ENCODE results near the gene RIPOR3.

The RIPOR3 gene

DNA sequence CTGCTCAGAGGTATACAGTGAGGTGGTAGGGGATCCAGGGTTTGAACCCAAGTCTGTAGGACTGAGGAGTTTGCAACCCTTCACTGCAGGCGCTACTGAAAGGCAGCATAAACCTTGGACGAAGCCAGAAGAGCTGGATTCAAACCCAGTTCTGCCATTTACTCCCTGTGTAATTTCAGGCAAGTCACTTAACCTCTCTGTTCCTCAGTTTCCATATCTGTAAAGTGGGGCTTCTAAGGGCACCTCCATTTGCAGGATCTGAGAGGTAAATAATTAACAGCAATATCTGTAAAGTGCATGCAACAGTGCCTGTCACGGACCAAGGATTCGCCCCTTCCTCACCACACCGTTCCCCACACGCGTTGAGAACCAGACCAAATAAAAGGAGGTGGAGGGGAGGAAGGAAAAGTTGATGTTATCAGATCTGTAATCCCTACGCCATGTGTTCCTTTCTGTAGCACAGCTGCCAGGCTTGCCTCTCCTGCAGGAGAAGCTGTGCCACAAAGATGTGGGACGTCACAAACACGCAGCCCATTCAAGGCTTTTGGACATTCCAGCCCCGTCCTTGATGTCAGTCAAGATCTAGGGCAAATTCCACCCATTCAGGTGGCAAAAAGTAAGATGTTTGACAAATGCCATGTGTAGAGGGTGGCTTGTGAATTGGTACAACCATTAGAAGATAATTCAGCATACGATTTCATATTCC, 9.8 kb downstream of the RIPOR3 start:
- no peak overlapping the region for H2AFZ ChIP-seq (ENCODE audit: low read depth, low read length, severe bottlenecking)
- no peaks in the 10 kb centered on the region for H3K9me2 ChIP-seq (replicated peaks; ENCODE audit: insufficient read depth, low read length)
- no peaks in the 10 kb centered on the region for H4K20me1 ChIP-seq (ENCODE audit: low read depth, low read length)
- no peak overlapping the region for H3K4me2 ChIP-seq (ENCODE audit: low read depth, low read length, poor library complexity, severe bottlenecking)
- H3K4me3 ChIP-seq (ENCODE audit: insufficient read depth, low read length, poor library complexity, severe bottlenecking): no peak overlapping the region
- H3K79me2 ChIP-seq (ENCODE audit: insufficient read depth, low read length): no peaks in the 10 kb centered on the region
- H3F3A ChIP-seq (ENCODE audit: insufficient read depth): no peaks in the 10 kb centered on the region
- no peaks in the 10 kb centered on the region for H3K36me3 ChIP-seq (ENCODE audit: low read length)
- no peak overlapping the region for H3K27ac ChIP-seq (ENCODE audit: low read depth, low read length)
- TF ChIP-seq, protein P1, sequence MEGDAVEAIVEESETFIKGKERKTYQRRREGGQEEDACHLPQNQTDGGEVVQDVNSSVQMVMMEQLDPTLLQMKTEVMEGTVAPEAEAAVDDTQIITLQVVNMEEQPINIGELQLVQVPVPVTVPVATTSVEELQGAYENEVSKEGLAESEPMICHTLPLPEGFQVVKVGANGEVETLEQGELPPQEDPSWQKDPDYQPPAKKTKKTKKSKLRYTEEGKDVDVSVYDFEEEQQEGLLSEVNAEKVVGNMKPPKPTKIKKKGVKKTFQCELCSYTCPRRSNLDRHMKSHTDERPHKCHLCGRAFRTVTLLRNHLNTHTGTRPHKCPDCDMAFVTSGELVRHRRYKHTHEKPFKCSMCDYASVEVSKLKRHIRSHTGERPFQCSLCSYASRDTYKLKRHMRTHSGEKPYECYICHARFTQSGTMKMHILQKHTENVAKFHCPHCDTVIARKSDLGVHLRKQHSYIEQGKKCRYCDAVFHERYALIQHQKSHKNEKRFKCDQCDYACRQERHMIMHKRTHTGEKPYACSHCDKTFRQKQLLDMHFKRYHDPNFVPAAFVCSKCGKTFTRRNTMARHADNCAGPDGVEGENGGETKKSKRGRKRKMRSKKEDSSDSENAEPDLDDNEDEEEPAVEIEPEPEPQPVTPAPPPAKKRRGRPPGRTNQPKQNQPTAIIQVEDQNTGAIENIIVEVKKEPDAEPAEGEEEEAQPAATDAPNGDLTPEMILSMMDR (IDR thresholded peaks at IDR 0.05; ENCODE audit: insufficient read depth, low read length, poor library complexity, severe bottlenecking): no peak
- TF ChIP-seq EZH2phosphoT487 (conservative IDR thresholded peaks at IDR 0.05; ENCODE audit: low read length): no peak
- no peaks in the 10 kb centered on the region for H3K9me3 ChIP-seq (ENCODE audit: insufficient read depth, low read length)
- no peak overlapping the region for H3K9ac ChIP-seq (ENCODE audit: low read length)
- H3K27me3 ChIP-seq (ENCODE audit: low read length): no peaks in the 10 kb centered on the region

DNA sequence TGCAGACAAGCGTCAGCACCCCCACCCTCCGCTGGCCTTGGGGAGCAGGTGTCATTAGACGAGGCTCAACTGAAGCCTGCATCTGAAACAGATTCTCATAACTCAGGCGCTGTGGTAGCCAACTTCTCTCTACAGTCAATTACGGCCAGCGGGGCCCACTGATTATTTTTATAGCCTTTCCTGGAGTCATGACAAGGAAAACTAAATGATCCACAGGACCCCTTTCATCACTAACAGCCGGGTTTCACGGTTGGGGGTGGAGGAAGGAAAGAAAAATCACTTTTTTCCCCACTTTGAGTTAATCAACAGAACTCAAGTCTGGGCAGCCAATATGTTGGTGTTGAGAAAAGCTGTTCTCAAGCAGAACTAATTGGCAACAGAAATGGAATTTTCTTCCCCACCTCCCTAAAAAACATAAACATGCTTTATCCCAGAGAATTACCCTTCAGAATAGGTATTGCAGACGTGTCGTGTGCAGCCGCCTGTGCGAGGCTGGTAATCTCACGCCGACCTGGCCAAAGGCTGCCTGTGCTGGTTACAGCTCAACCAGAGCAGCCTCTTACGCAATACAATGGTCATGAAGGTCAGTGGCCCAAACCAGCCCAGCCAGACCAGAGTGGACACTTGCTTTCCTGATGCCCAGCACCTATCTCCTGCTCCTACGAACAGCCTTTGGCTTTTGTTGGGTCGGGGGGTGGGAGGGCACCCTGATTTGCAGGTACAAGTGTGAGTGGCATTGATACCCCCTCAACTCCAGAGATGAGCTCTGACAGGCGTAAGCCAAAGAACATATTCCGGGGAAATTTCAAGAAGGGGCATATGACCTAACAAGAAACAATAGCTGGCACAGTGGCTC, 11.0 kb downstream of the RIPOR3 start:
- H3K27ac ChIP-seq (ENCODE audit: low read depth, low read length): no peak overlapping the region
- no peaks in the 10 kb centered on the region for H3K9me3 ChIP-seq (ENCODE audit: insufficient read depth, low read length)
- no peak overlapping the region for H2AFZ ChIP-seq (ENCODE audit: low read depth, low read length, severe bottlenecking)
- no peaks in the 10 kb centered on the region for H3K9me2 ChIP-seq (replicated peaks; ENCODE audit: insufficient read depth, low read length)
- H3K4me2 ChIP-seq (ENCODE audit: low read depth, low read length, poor library complexity, severe bottlenecking): no peak overlapping the region
- H3K36me3 ChIP-seq (ENCODE audit: low read length): no peaks in the 10 kb centered on the region
- H3K4me3 ChIP-seq (ENCODE audit: insufficient read depth, low read length, poor library complexity, severe bottlenecking): no peak overlapping the region
- H4K20me1 ChIP-seq (ENCODE audit: low read depth, low read length): no peaks in the 10 kb centered on the region
- no peak for TF ChIP-seq EZH2phosphoT487 (conservative IDR thresholded peaks at IDR 0.05; ENCODE audit: low read length)
- TF ChIP-seq, protein P1 (IDR thresholded peaks at IDR 0.05; ENCODE audit: insufficient read depth, low read length, poor library complexity, severe bottlenecking): no peak
- H3K27me3 ChIP-seq (ENCODE audit: low read length): no peaks in the 10 kb centered on the region
- no peaks in the 10 kb centered on the region for H3K79me2 ChIP-seq (ENCODE audit: insufficient read depth, low read length)
- H3F3A ChIP-seq (ENCODE audit: insufficient read depth): no peaks in the 10 kb centered on the region
- no peak overlapping the region for H3K9ac ChIP-seq (ENCODE audit: low read length)

DNA sequence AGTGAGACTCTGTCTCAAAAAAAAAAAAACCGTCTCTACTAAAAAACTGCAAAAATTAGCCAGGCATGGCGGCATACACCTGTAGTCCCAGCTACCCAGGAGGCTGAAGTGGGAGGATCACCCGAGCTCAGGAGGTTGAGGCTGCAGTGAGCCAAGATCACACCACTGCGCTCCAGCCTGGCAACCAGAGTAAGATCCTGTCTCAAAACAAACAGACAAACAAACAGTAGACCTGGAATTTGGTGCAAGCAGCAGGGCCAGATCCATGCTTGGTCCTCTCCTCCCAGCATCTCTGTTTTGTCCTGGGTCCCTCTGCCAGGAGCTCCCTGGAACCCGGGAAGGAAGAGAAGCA, 11.6 kb downstream of the RIPOR3 start:
- Histone ChIP-seq H3F3A (ENCODE audit: insufficient read depth) (no peaks in the 10 kb centered on the region), H3K4me3 (ENCODE audit: insufficient read depth, low read length, poor library complexity, severe bottlenecking) (no peak overlapping the region), H3K79me2 (ENCODE audit: insufficient read depth, low read length) (no peaks in the 10 kb centered on the region), H3K9ac (ENCODE audit: low read length) (no peak overlapping the region), H3K9me3 (ENCODE audit: insufficient read depth, low read length) (no peaks in the 10 kb centered on the region), H2AFZ (ENCODE audit: low read depth, low read length, severe bottlenecking) (no peak overlapping the region), H3K9me2 (replicated peaks; ENCODE audit: insufficient read depth, low read length) (no peaks in the 10 kb centered on the region), H3K27ac (ENCODE audit: low read depth, low read length) (no peak overlapping the region), H4K20me1 (ENCODE audit: low read depth, low read length) (no peaks in the 10 kb centered on the region), H3K4me2 (ENCODE audit: low read depth, low read length, poor library complexity, severe bottlenecking) (no peak overlapping the region), H3K27me3 (ENCODE audit: low read length) (no peaks in the 10 kb centered on the region), H3K36me3 (ENCODE audit: low read length) (no peaks in the 10 kb centered on the region)
- TF ChIP-seq EZH2phosphoT487 (conservative IDR thresholded peaks at IDR 0.05; ENCODE audit: low read length): no peak
